T-helper 1 cell treated with Interleukin-12 subunit alpha and Interleukin-12 subunit beta and Interleukin-4 antibody, amounts not matched to agents 30 μg/mL and 1 μg/mL, for 36 hours (primary cell): ENCODE data around the gene SMC6.

ENCODE experiments used
- H3K27ac Mint-ChIP-seq: one replicate; pipeline ENCODE4 v1.8.0; 2021; ENCODE audit warnings: mild to moderate bottlenecking, mixed read lengths
- H3K27me3 Mint-ChIP-seq: one replicate; pipeline ENCODE4 v1.8.0; 2021; ENCODE audit warnings: low read depth, mixed read lengths
- H3K36me3 Mint-ChIP-seq: one replicate; pipeline ENCODE4 v1.8.0; 2021; ENCODE audit warnings: low read depth, mixed read lengths
- H3K4me1 Mint-ChIP-seq: one replicate; pipeline ENCODE4 v1.8.0; 2021; ENCODE audit warnings: low read depth, mixed read lengths
- H3K4me3 Mint-ChIP-seq: one replicate; pipeline ENCODE4 v1.8.0; 2021; ENCODE audit warnings: mild to moderate bottlenecking, moderate library complexity, mixed read lengths
- H3K9me3 Mint-ChIP-seq: one replicate; pipeline ENCODE4 v1.8.0; 2021; ENCODE audit warnings: mixed read lengths

SMC6 gene

DNA sequence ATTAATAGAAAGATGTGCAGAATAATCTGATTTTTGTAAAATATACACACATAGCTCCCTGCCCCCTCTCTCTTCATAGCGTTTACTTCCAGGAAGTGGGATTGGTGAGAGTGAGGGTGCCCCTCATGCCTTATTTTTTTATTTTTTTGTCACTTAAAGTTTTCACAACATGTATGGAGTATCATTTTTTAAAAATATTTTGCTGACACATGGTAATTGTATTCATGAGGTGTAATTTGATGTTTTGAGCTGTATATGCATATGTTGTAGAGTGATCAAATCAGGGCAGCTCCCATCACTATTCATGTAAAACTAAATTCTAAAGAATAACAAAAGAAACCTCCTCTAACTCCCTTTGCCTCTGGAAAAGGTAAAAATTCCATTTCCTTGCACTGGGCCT lies 138.5 kb downstream of the SMC6 start:
- H3K27me3 Mint-ChIP-seq = no peaks in the 10 kb centered on the region
- H3K4me3 Mint-ChIP-seq = no peak overlapping the region
- H3K9me3 Mint-ChIP-seq = no peaks in the 10 kb centered on the region
- no peaks in the 10 kb centered on the region for H3K4me1 Mint-ChIP-seq
- H3K36me3 Mint-ChIP-seq = no peaks in the 10 kb centered on the region
- H3K27ac Mint-ChIP-seq = no peak overlapping the region

DNA sequence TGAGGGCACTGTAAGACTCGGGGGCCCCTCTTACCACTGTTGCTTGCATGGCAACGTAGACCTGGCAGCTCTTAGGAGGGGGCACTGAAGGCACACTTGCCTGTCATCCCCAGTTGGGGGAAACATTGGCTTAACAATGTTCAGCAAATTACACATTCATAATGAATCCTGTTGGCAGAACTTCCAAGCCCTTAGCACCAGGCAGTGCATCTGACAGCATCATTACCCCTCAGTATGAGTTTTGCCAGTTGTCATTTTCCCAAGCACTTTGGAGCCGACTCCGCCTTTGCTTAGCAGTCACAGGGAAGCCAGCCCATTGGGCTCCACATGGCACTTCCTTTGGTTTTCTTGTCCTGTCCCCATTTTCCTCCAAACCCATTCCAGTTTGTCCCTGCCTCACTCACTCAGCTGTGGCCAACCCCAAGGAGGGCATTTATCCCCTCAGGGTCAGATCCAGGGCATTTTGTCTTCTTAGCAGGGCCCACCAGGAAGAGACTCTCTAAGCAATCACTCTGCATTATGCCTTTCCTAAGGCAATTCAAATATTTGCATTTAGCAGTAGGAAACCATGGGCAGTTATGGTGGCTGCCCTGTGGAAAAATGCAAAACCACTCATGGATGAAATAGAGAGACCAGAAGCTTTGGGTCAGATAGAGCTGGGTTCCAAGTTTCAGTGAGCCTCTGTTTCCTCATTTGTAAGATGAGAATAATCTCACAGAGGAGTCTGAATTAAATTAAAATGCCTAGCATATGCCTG lies 139.3 kb downstream of the SMC6 start:
- H3K4me1 Mint-ChIP-seq = no peaks in the 10 kb centered on the region
- H3K27me3 Mint-ChIP-seq = no peaks in the 10 kb centered on the region
- no peak overlapping the region for H3K4me3 Mint-ChIP-seq
- H3K9me3 Mint-ChIP-seq = no peaks in the 10 kb centered on the region
- no peak overlapping the region for H3K27ac Mint-ChIP-seq
- H3K36me3 Mint-ChIP-seq = no peaks in the 10 kb centered on the region
